HepG2 (cell line): ENCODE data around the gene RAB28. TPM values are rescaled to one million over a fixed set of nuclear protein-coding genes. Genes with fewer than 3 reads are reported as not detected.

Experiments
- ATAC-seq: fragments of 200-7000 bp; cut with Tn5 transposase; 3 replicates; pipeline ENCODE4 v1.9.1; 2020; ENCODE audit warnings: mild to moderate bottlenecking, moderate library complexity
- BruUV-seq: library from RNA; stranded (reverse); fragments of 400-500 nt; replicated peaks from 2 replicates; lab custom pipeline; 2021; lab: Mats Ljungman, UMichigan
- CTCF ChIA-PET: fragments of 300-600 bp; formaldehyde crosslinking; extraction: SDS; loops from one replicate; lab custom pipeline; 2021; ENCODE audit warnings: low total read pairs, inconsistent platforms, low intra/inter-chr PET ratio; lab: Yijun Ruan, JAX
- POLR2A ChIA-PET: fragments of 350-600 bp; sonication (Branson Sonifier 250); formaldehyde crosslinking; loops from one replicate; lab custom pipeline; 2020; ENCODE audit warnings: antibody characterized with exemption, inconsistent platforms; lab: Yijun Ruan, JAX
- DNase-seq: peaks from one replicate; pipeline ENCODE4 v3.0.0-alpha.2; 2015; ENCODE audit warnings: low spot score
- FAIRE-seq: peaks from 3 replicates; lab custom pipeline; 2011; peaks lifted over from hg19 to GRCh38; lab: Jason Lieb, UNC
- H2AFZ ChIP-seq: one replicate; pipeline ENCODE4 v1.6.1; 2011; ENCODE audit warnings: low read length, inconsistent platforms
- H3K27ac ChIP-seq: fragments of 300-600 bp; 3 replicates; pipeline ENCODE4 v1.8.0; 2011; ENCODE audit warnings: mixed run types, mild to moderate bottlenecking, mixed read lengths, low read length, inconsistent platforms; ENCODE audit not compliant: insufficient read depth; ENCODE audit errors: extremely low read length
- H3K27me3 ChIP-seq, 2 experiments: fragments of 200-600 bp in 1 of 2; 2 replicates in 1 of 2; 3 replicates in 1 of 2; pipeline versions ENCODE4 v1.6.0 to v1.8.0; 2011; ENCODE audit warnings: low read length in 2 of 2, mild to moderate bottlenecking in 2 of 2, moderate library complexity in 2 of 2, inconsistent platforms in 1 of 2; ENCODE audit not compliant: insufficient read depth in 2 of 2, control insufficient read depth in 1 of 2
- H3K36me3 ChIP-seq, 2 experiments: fragments of 200-600 bp in 1 of 2; replicated peaks in 1 of 2; 2 replicates in 1 of 2; 3 replicates in 1 of 2; pipeline versions ENCODE4 v1.5.1 to v1.8.0; 2011; ENCODE audit warnings: low read length in 2 of 2, inconsistent platforms in 1 of 2; ENCODE audit not compliant: insufficient read depth in 2 of 2, control insufficient read depth in 1 of 2
- H3K4me1 ChIP-seq: 2 replicates; pipeline ENCODE4 v1.5.1; 2012; ENCODE audit warnings: low read length, inconsistent platforms; ENCODE audit not compliant: insufficient read depth
- H3K4me2 ChIP-seq: 2 replicates; pipeline ENCODE4 v1.6.0; 2011; ENCODE audit warnings: low read depth, low read length, inconsistent platforms
- H3K4me3 ChIP-seq, 3 experiments: fragments of 200-600 bp in 1 of 3; sonication (generic), shearing (Covaris generic) in 1 of 3; replicated peaks in 1 of 3; 2 replicates each; pipeline ENCODE4 v1.5.1; 2011 to 2016; ENCODE audit warnings: low read length in 3 of 3, inconsistent platforms in 2 of 3, low read depth in 2 of 3, mild to moderate bottlenecking in 2 of 3, control low read depth in 1 of 3, mixed read lengths in 1 of 3; ENCODE audit not compliant: insufficient read depth in 1 of 3
- H3K79me2 ChIP-seq: one replicate; pipeline ENCODE4 v1.6.1; 2011; ENCODE audit warnings: low read length, inconsistent platforms; ENCODE audit not compliant: insufficient read depth
- H3K9ac ChIP-seq: 2 replicates; pipeline ENCODE4 v1.6.0; 2011; ENCODE audit warnings: mild to moderate bottlenecking, low read depth, low read length, inconsistent platforms; ENCODE audit not compliant: insufficient read depth
- H3K9me3 ChIP-seq: 2 replicates; pipeline ENCODE4 v1.5.1; 2012; ENCODE audit warnings: mild to moderate bottlenecking, low read length
- H4K20me1 ChIP-seq: 2 replicates; pipeline ENCODE4 v1.6.0; 2011; ENCODE audit warnings: inconsistent platforms, mild to moderate bottlenecking, low read length, moderate library complexity; ENCODE audit not compliant: insufficient read depth
- ATF7 ChIP-seq, 2 experiments: fragments of 450-650 bp in 1 of 2; sonication (generic) in 1 of 2; formaldehyde crosslinking in 1 of 2; IDR thresholded peaks; 2 replicates each; pipeline versions ENCODE4 v1.4.0 to v1.6.1; 2016 to 2020; ENCODE audit warnings: antibody characterized with exemption in 1 of 2, mild to moderate bottlenecking in 1 of 2, missing genetic modification reagents in 1 of 2
- CAMTA2 ChIP-seq: sonication (generic); formaldehyde crosslinking; IDR thresholded peaks from 2 replicates; pipeline ENCODE4 v1.4.0; 2020; ENCODE audit warnings: mild to moderate bottlenecking, missing genetic modification reagents, borderline replicate concordance
- MED13 ChIP-seq: sonication (generic); formaldehyde crosslinking; IDR thresholded peaks from 2 replicates; pipeline ENCODE4 v1.5.0; 2020; ENCODE audit warnings: missing genetic modification reagents
- MEIS1 ChIP-seq: sonication (generic); formaldehyde crosslinking; IDR thresholded peaks from 2 replicates; pipeline ENCODE4 v1.9.0; 2021; ENCODE audit warnings: mild to moderate bottlenecking, missing genetic modification reagents, moderate library complexity, borderline replicate concordance
- NBN ChIP-seq: fragments of 450-650 bp; conservative IDR thresholded peaks from 2 replicates; pipeline ENCODE4 v1.6.1; 2017
- NFKB2 ChIP-seq: sonication (generic); formaldehyde crosslinking; IDR thresholded peaks from 2 replicates; pipeline ENCODE4 v1.4.0; 2020; ENCODE audit warnings: missing genetic modification reagents, borderline replicate concordance
- NR2C2 ChIP-seq: sonication (generic); formaldehyde crosslinking; IDR thresholded peaks from 2 replicates; pipeline ENCODE4 v1.4.0; 2020; ENCODE audit warnings: missing genetic modification reagents, mild to moderate bottlenecking, moderate library complexity, borderline replicate concordance
- NR3C1 ChIP-seq: sonication (generic); formaldehyde crosslinking; IDR thresholded peaks from 2 replicates; pipeline ENCODE4 v1.4.0; 2020; ENCODE audit warnings: missing genetic modification reagents
- TMF1 ChIP-seq: sonication (generic); formaldehyde crosslinking; IDR thresholded peaks from 2 replicates; pipeline ENCODE4 v1.8.1; 2022; ENCODE audit warnings: low read depth, missing genetic modification reagents
- YEATS4 ChIP-seq: sonication (generic); formaldehyde crosslinking; IDR thresholded peaks from 2 replicates; pipeline ENCODE4 v1.4.0; 2020; ENCODE audit warnings: missing genetic modification reagents, borderline replicate concordance
- ZFYVE20 ChIP-seq: sonication (generic); formaldehyde crosslinking; IDR thresholded peaks from 2 replicates; pipeline ENCODE4 v1.8.0; 2023; ENCODE audit warnings: low read depth, mild to moderate bottlenecking, moderate library complexity, missing genetic modification reagents, borderline replicate concordance
- ZNF296 ChIP-seq: sonication (generic); formaldehyde crosslinking; conservative IDR thresholded peaks from 2 replicates; pipeline ENCODE4 v1.5.0; 2020; ENCODE audit warnings: mild to moderate bottlenecking, missing genetic modification reagents
- ZNF44 ChIP-seq: sonication (generic); formaldehyde crosslinking; IDR thresholded peaks from 2 replicates; pipeline ENCODE4 v1.5.1; 2020; ENCODE audit warnings: mild to moderate bottlenecking, missing genetic modification reagents
- ZNF563 ChIP-seq: sonication (generic); formaldehyde crosslinking; IDR thresholded peaks from 2 replicates; pipeline ENCODE4 v1.8.0; 2022; ENCODE audit warnings: mild to moderate bottlenecking, moderate library complexity, missing genetic modification reagents
- ZSCAN30 ChIP-seq: sonication (generic); formaldehyde crosslinking; IDR thresholded peaks from 2 replicates; pipeline ENCODE4 v1.5.0; 2020; ENCODE audit warnings: mild to moderate bottlenecking, missing genetic modification reagents
- WGBS: methylation state at CpG from one replicate; pipeline ENCODE4 v1.1.6; 2017; ENCODE audit warnings: low lambda C conversion rate; 5-methylcytosine and 5-hydroxymethylcytosine counted together
- in situ Hi-C: cut with HindIII; loops from 2 replicates; pipeline ENCODE4 v1.10.0; 2017; ENCODE audit warnings: low pct_unique_long_range_greater_than_20kb; ENCODE audit not compliant: extremely low pct_ligation_motif_present
- intact Hi-C: fragments of 100-400 bp; cut with micrococcal nuclease; formaldehyde crosslinking; loops from one replicate; pipeline ENCODE4 v1.10.0; 2022; ENCODE audit not compliant: unreplicated experiment
- polyA plus RNA-seq, 8 experiments: library from polyadenylated mRNA; depleted of rRNA in 3 of 8; stranded (reverse) in 7 of 8; unstranded in 1 of 8; fragments of >200 nt; fragmentation: Illumina TruSeq in 4 of 8; extraction: Trizol in 4 of 8; gene quantifications; 2 replicates each; pipeline versions ENCODE4 v1.2.1 to v1.2.3, GENCODE V29; 2011 to 2016; ENCODE audit warnings: low read depth in 4 of 8, missing spikeins in 1 of 8, mixed read lengths in 1 of 8; ENCODE audit not compliant: insufficient read depth in 1 of 8
- total RNA-seq, 5 experiments: library from RNA; depleted of rRNA; stranded (reverse); fragments of >200 nt; fragmentation: Illumina TruSeq; extraction: Trizol; gene quantifications; 2 replicates each; pipeline ENCODE4 v1.2.3, GENCODE V29; 2016; ENCODE audit warnings: low read depth in 1 of 5
- TF ChIP-seq, protein P1 (sequence below): sonication (generic); formaldehyde crosslinking; IDR thresholded peaks from 2 replicates; pipeline ENCODE4 v1.4.0; 2020; ENCODE audit warnings: missing genetic modification reagents
- TF ChIP-seq, protein P2 (sequence below): sonication (generic); formaldehyde crosslinking; IDR thresholded peaks from 2 replicates; pipeline ENCODE4 v1.4.0; 2020; ENCODE audit warnings: missing genetic modification reagents
- TF ChIP-seq, protein P3 (sequence below): IDR thresholded peaks from 2 replicates; pipeline ENCODE4 v1.6.1; 2016; ENCODE audit warnings: missing biosample characterization, missing genetic modification reagents, low read depth

Gene RAB28
- total and polyA plus RNA-seq, 2 of the 13 experiments (the other 11 are each of a cell fraction or from before 2014, with no cell fraction given) = 11.8 to 18.2 TPM

DNA sequence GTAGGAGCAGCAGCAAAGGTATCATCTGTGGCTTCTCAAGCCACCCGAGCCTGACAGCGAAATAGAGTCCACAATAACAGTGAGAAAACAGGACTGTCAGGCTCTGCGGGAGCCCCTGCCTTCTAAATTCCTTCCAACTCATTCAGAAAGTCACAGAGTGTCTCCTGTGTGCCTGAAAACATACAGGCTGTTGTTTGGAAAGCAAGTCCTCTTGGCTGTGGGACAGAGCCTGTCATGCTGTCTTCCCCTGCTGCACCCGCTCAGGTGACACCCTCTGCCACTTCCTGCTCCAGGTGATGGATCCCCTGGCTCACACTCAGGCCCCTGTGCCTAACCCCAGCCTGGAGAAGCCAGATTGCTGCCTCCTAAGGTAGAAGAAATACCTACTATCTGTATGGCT is 152.3 kb downstream of the RAB28 start:
- in situ Hi-C loops (no loop called here), intact Hi-C loops (no loop called here)
- Histone ChIP-seq H3K4me3 (no peak overlapping the region), H3K4me2 (no peak overlapping the region), H3K9me3 (no peaks in the 10 kb centered on the region), H3K4me1 (no peaks in the 10 kb centered on the region), H3K27me3 (no peaks in the 10 kb centered on the region), H4K20me1 (no peaks in the 10 kb centered on the region), H3K27ac (no peak overlapping the region), H3K36me3 (0 out of 5 replicates have a peak, but pooled peaks cover 0 to 2% of the 10 kb centered on the region in 2 experiments), H3K9ac (no peak overlapping the region), H3K79me2 (no peaks in the 10 kb centered on the region), H2AFZ (no peak overlapping the region)
- DNase-seq (no peak), FAIRE-seq (no peak), ATAC-seq (no peak)
- ChIA-PET POLR2A (no interaction called here), CTCF (no interaction called here)
- TF ChIP-seq MED13 (CRISPR knock-in tag) (no peak), ATF7 (IDR thresholded peaks at IDR 0.05) (no peak), ATF7 (CRISPR knock-in tag; IDR thresholded peaks at IDR 0.05) (no peak), NR3C1 (CRISPR knock-in tag) (no peak), NR2C2 (CRISPR knock-in tag) (no peak), ZSCAN30 (no peak), YEATS4 (CRISPR knock-in tag) (no peak), ZNF296 (CRISPR knock-in tag) (no peak), ZNF44 (CRISPR knock-in tag) (no peak), ZFYVE20 (CRISPR knock-in tag) (no peak), MEIS1 (CRISPR knock-in tag) (no peak), NBN (no peak), NFKB2 (no peak), CAMTA2 (CRISPR knock-in tag) (no peak), TMF1 (CRISPR knock-in tag) (no peak), ZNF563 (CRISPR knock-in tag) (no peak)
- TF ChIP-seq, protein P1, sequence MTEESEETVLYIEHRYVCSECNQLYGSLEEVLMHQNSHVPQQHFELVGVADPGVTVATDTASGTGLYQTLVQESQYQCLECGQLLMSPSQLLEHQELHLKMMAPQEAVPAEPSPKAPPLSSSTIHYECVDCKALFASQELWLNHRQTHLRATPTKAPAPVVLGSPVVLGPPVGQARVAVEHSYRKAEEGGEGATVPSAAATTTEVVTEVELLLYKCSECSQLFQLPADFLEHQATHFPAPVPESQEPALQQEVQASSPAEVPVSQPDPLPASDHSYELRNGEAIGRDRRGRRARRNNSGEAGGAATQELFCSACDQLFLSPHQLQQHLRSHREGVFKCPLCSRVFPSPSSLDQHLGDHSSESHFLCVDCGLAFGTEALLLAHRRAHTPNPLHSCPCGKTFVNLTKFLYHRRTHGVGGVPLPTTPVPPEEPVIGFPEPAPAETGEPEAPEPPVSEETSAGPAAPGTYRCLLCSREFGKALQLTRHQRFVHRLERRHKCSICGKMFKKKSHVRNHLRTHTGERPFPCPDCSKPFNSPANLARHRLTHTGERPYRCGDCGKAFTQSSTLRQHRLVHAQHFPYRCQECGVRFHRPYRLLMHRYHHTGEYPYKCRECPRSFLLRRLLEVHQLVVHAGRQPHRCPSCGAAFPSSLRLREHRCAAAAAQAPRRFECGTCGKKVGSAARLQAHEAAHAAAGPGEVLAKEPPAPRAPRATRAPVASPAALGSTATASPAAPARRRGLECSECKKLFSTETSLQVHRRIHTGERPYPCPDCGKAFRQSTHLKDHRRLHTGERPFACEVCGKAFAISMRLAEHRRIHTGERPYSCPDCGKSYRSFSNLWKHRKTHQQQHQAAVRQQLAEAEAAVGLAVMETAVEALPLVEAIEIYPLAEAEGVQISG (CRISPR knock-in tag) = no peak
- TF ChIP-seq, protein P2, sequence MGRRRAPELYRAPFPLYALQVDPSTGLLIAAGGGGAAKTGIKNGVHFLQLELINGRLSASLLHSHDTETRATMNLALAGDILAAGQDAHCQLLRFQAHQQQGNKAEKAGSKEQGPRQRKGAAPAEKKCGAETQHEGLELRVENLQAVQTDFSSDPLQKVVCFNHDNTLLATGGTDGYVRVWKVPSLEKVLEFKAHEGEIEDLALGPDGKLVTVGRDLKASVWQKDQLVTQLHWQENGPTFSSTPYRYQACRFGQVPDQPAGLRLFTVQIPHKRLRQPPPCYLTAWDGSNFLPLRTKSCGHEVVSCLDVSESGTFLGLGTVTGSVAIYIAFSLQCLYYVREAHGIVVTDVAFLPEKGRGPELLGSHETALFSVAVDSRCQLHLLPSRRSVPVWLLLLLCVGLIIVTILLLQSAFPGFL (CRISPR knock-in tag) = no peak
- TF ChIP-seq, protein P3, sequence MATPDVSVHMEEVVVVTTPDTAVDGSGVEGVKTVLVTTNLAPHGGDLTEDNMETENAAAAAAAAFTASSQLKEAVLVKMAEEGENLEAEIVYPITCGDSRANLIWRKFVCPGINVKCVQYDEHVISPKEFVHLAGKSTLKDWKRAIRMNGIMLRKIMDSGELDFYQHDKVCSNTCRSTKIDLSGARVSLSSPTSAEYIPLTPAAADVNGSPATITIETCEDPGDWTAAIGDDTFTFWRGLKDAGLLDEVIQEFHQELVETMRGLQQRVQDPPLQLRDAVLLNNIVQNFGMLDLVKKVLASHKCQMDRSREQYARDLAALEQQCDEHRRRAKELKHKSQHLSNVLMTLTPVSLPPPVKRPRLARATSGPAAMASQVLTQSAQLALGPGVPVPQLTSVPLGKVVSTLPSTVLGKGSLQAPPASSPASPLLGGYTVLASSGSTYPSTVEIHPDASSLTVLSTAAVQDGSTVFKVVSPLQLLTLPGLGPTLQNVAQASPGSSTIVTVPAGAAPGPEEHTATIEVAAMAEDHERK = no peak
- no TSS peak for BruUV-seq
- WGBS = 95% methylated on average over 2 of the region's 4 CpGs
